ENCODE results near the gene LIX1. TPM values are rescaled to one million over a fixed set of nuclear protein-coding genes. Genes with fewer than 3 reads are reported as not detected.
A peak's percentile ranks its signal among the peaks of the same experiment; 100 is the strongest.

Gene LIX1
- total RNA-seq, 1 experiment from 2014 or later, result not detected

DNA sequence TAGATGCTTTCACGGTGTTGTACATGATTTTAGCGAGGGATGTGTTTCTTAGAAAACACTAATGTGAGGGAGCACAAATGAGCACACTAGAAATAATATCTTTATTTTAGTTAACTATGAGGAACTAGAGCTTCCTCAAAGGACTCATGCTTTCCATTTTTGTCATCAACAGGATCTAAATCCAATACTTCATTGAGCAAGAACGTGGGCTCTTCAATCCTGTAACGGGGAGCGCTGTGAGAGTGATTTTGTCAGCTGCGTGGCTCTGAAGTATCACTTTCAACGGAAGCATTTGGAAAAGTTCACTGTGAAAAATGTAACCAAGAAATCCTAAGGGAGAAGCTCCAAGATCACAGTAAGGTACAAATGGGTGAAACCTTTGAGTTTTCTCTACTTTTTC, 93.2 kb downstream of the LIX1 start:
- intact Hi-C loops (cut with micrococcal nuclease), result loop anchor here (10.0 kb wide), 1 partner anchor 294 kb away; no protein-coding TSS in a partner anchor
- no peak for ATAC-seq
- BruUV-seq (replicated peaks), result no TSS peak

GRCh38 chr5:97047076-97047475, 95.3 kb downstream of the LIX1 start:
- Histone ChIP-seq H3K9ac (ENCODE audit: low read length) (no peak overlapping the region), H3K4me1 (ENCODE audit: insufficient read depth, low read length) (no peaks in the 10 kb centered on the region), H3K9me3 (ENCODE audit: low read length) (no peaks in the 10 kb centered on the region), H3K4me3 (ENCODE audit: low read length) (no peak overlapping the region), H3K79me2 (ENCODE audit: low read length) (no peaks in the 10 kb centered on the region), H3K9me2 (replicated peaks; ENCODE audit: low read length) (no peaks in the 10 kb centered on the region), H3K4me2 (ENCODE audit: low read length) (no peak overlapping the region), H3K27ac (ENCODE audit: low read length) (no peak overlapping the region), H3F3A (ENCODE audit: low read length, unreplicated experiment) (no peaks in the 10 kb centered on the region), H4K20me1 (ENCODE audit: low read length) (no peaks in the 10 kb centered on the region), H2AFZ (ENCODE audit: low read length) (no peak overlapping the region), H3K27me3 (ENCODE audit: low read length) (peaks cover 4% of the 10 kb centered on the region; the same call in 1 of the 2 replicates), H3K36me3 (ENCODE audit: low read depth, low read length) (no peaks in the 10 kb centered on the region)
- POLR2A ChIA-PET (ENCODE audit: unreplicated experiment), result no interaction called here
- TF ChIP-seq EZH2 (IDR thresholded peaks at IDR 0.05; ENCODE audit: low read length, unreplicated experiment) (no peak), EZH2phosphoT487 (IDR thresholded peaks at IDR 0.05; ENCODE audit: borderline replicate concordance, low read length) (no peak), CTCF (conservative IDR thresholded peaks at IDR 0.05; ENCODE audit: low read depth, low read length) (no peak)
- no peak for ATAC-seq
- BruUV-seq (replicated peaks), result no TSS peak
- no peak for DNase-seq
- intact Hi-C loops (cut with micrococcal nuclease), result loop anchor here (10.0 kb wide), 1 partner anchor 292 kb away; no protein-coding TSS in a partner anchor
- CTCF ChIA-PET, result interaction anchor here (0.6 kb wide), 1 partner anchor 177 kb away, joined by 3 read pairs; no protein-coding TSS in a partner anchor

More for the DNA sequence above, 93.2 kb downstream of the LIX1 start:
- Histone ChIP-seq H3K9me3 (ENCODE audit: low read length) (no peaks in the 10 kb centered on the region), H3K27ac (ENCODE audit: low read length) (no peak overlapping the region), H3K4me2 (ENCODE audit: low read length) (no peak overlapping the region), H4K20me1 (ENCODE audit: low read length) (no peaks in the 10 kb centered on the region), H3K36me3 (ENCODE audit: low read depth, low read length) (no peaks in the 10 kb centered on the region), H3K9ac (ENCODE audit: low read length) (no peak overlapping the region), H3K4me3 (ENCODE audit: low read length) (no peak overlapping the region), H2AFZ (ENCODE audit: low read length) (no peak overlapping the region), H3K79me2 (ENCODE audit: low read length) (no peaks in the 10 kb centered on the region), H3K27me3 (ENCODE audit: low read length) (peaks cover 6% of the 10 kb centered on the region; the same call in 1 of the 2 replicates), H3K9me2 (replicated peaks; ENCODE audit: low read length) (no peaks in the 10 kb centered on the region), H3F3A (ENCODE audit: low read length, unreplicated experiment) (no peaks in the 10 kb centered on the region), H3K4me1 (ENCODE audit: insufficient read depth, low read length) (no peaks in the 10 kb centered on the region)
- TF ChIP-seq EZH2phosphoT487 (IDR thresholded peaks at IDR 0.05; ENCODE audit: borderline replicate concordance, low read length), result no peak
- no peak for TF ChIP-seq EZH2 (IDR thresholded peaks at IDR 0.05; ENCODE audit: low read length, unreplicated experiment)
- ChIA-PET POLR2A (ENCODE audit: unreplicated experiment) (no interaction called here), CTCF (no interaction called here)
- no peak for DNase-seq

DNA sequence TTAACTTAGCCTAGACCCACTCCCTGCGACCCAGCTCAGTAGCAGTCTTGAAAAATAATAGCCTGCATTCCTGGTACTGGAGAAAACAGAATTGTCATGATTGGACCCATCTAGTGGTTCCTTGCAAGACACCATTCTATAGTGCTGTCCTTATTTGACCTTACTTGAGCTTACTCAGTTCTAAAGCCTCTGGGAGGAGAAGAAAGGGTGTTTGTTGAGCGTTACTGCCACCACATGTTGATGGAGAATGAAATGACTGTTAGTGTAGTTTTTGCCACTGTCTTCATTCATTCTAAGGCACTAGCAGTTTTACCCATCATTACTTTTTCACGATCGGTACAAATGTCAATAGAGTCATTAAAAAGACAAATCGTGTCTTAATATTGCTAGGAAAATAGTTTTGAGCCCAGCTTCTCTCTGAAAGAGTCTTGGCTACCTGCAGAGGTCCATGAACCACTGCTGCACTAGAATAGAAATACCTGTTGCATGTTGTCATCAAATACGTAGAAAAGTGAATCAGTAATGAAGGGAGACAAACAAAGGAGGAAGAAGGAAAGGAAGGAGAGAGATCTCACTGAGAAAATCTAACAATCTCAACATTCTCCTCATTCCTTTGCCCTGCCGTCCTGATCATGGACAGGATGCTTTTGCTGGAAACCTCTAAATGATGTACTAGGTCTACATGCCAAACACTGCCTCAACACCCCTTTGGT, 96.0 kb downstream of the LIX1 start:
- H4K20me1 ChIP-seq (ENCODE audit: low read length), result no peaks in the 10 kb centered on the region
- H3F3A ChIP-seq (ENCODE audit: low read length, unreplicated experiment), result no peaks in the 10 kb centered on the region
- ChIA-PET CTCF (interaction anchor here (0.6 to 1.0 kb wide), 2 partner anchors 49 to 178 kb away, joined by 3 to 4 read pairs; no protein-coding TSS in a partner anchor), POLR2A (ENCODE audit: unreplicated experiment) (interaction anchor here (0.5 kb wide), 1 partner anchor 272 kb away, joined by 3 read pairs; no protein-coding TSS in a partner anchor)
- no TSS peak for BruUV-seq (replicated peaks)
- intact Hi-C loops (cut with micrococcal nuclease), result loop anchor here (10.0 kb wide), 1 partner anchor 292 kb away; no protein-coding TSS in a partner anchor
- no peak overlapping the region for H2AFZ ChIP-seq (ENCODE audit: low read length)
- H3K9me3 ChIP-seq (ENCODE audit: low read length), result no peaks in the 10 kb centered on the region
- no peak overlapping the region for H3K27ac ChIP-seq (ENCODE audit: low read length)
- no peak overlapping the region for H3K9ac ChIP-seq (ENCODE audit: low read length)
- H3K4me1 ChIP-seq (ENCODE audit: insufficient read depth, low read length), result no peaks in the 10 kb centered on the region
- DNase-seq, result peak; percentile 22
- TF ChIP-seq EZH2 (IDR thresholded peaks at IDR 0.05; ENCODE audit: low read length, unreplicated experiment) (no peak), CTCF (conservative IDR thresholded peaks at IDR 0.05; ENCODE audit: low read depth, low read length) (peak; percentile 23; the same call in 1 of the 2 replicates)
- ATAC-seq, result peak; percentile 55
- H3K4me3 ChIP-seq (ENCODE audit: low read length), result no peak overlapping the region
- H3K27me3 ChIP-seq (ENCODE audit: low read length), result no peaks in the 10 kb centered on the region
- H3K4me2 ChIP-seq (ENCODE audit: low read length), result no peak overlapping the region
- no peaks in the 10 kb centered on the region for H3K9me2 ChIP-seq (replicated peaks; ENCODE audit: low read length)
- no peaks in the 10 kb centered on the region for H3K79me2 ChIP-seq (ENCODE audit: low read length)
- no peaks in the 10 kb centered on the region for H3K36me3 ChIP-seq (ENCODE audit: low read depth, low read length)
